ENCODE data around the gene BTF3.

Gene BTF3

DNA sequence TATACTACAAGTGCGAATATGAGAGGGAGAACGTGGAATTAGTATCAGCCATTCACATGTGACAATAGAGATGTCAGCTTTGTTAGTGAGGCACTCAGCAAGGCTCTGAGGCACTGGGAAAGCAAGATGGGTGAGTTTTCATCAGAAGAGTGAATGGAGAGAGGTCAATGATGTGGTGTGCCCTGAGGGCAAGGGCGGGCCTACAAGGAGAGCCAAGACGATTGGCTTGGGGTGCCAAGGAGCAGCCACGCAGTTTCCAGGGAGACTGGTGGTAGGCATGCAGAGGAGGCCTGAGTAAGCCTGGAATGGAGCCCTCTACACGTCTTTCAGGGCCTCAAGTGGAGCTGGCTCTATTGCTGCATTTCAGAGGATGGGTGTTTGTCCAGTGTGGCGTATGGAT is 24.7 kb downstream of the BTF3 start:
- DNase-seq (ENCODE audit: low read depth in 2 of 2): no peak

DNA sequence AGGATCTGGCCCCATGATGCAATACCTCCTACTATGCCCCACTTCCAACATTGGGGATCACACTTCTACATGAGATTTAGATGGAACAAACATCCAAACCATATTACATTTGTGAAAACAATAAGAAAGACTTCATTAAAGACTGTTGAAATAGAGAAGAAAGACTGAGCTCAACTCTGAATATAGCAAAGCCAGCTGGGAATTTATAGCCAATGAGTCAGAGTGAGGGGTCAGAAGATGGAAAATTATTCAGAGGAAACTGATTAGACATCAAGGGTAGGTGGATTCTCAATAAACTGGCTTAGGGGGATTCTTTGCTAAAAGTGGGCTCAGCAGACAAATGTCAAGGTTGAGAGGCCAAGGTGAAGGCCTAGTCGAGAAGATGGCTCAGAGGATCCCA is 25.6 kb downstream of the BTF3 start:
- DNase-seq (ENCODE audit: low read depth in 2 of 2): no peak

DNA sequence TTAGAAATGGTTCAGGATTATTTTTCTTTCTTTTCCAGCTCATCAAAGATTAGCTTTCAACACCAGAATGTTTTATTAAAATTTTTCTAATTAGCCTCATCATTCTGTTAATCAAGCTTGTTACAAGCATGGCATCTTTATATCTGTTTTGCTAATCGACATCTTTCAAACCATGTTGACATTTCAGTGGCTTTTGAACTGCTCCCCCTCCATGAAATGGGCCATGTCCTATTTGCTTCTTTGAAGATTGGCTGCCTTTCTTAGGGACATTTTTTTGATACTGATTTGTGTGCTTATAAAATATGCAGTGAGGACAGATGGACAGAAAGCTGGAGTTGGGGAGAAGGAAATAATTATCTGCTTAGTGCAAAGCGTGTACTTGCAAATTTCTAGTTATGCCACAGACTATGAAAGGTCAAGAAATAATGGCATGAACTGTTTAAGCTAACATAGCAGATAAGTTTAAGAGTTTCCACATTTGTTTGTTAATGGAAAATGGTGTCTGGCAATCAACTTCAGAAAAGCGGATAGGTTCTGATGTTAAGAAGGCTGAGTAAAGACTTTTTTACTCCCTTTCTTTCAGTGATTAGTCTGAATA is 27.5 kb downstream of the BTF3 start:
- no peak for DNase-seq (ENCODE audit: low read depth in 2 of 2)

DNA sequence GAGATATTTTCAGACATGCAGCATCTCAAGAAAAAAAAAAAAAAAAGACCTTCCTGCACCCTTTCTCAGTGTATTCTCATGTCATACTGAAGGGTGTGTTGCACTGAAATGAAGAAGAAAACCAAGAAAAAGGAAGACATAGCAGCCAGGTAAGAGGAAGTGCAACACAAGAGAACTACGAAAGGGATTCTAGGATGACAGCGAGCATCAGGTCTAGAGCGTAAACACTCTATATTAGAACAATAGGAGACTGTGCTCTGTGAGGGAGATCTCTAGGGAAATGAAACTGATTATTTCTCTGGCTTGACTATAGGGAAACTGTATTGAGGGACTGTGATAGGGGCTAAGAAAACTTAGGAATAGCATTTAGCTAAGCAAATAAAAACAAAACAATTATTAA is 30.0 kb downstream of the BTF3 start:
- no peak for DNase-seq (ENCODE audit: low read depth in 2 of 2)

DNA sequence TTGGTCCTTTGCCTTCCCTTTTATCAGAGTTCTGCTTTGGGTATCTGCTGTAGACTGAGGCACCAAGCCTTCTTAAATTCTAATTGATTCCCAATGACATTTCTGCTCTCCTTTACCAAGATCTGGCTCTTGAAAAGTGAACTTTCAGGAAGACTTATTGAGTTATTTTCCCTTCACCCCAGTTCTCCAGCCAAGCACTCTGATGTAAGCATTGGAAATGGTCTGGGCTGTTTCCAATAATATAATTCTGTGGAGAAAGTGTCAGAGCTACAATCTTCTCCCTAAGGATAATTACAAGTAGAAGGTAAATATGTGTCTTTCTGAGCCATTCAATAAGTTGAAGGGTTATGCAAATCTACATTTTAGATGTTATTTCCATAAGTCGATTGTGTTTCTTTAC is 30.8 kb downstream of the BTF3 start:
- DNase-seq (ENCODE audit: low read depth in 2 of 2): no peak

DNA sequence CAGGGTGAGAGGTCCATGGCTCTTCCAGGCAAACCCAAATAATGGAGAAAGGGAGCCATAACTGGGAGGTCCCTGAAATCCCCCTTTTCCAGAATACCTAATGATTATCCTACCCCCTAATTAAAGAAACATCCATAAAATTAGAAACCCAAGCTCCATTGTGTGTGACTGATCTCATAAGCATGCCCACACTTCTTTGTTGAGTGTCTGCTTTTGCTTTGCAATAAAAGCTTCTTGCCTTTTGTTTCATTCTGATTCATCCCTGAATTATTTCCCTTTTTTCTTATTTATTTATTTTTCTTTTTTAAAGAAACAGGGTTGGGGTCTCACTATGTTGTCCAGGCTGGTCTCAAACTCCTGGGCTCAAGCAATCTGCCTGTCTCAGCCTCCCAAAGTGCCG is 33.1 kb downstream of the BTF3 start:
- DNase-seq (ENCODE audit: low read depth in 2 of 2): no peak

DNA sequence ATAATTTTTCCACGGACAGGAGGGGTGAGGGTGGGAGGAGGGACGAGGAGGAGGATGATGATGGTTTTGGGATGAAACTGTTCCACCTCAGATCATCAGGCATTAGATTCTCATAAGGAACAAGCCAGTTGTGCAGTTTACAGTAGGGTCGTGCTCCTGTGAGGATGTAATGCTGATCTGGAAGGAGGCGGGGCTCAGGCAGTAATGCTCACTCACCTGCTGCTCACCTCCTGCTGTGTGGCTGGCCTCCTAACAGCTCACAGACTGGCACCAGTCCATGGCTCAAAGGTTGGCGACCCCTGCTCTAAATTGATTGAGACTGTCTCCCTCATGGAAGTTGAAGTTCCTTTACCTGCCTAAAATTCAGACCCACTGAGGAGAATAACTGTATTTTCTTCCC is 34.0 kb downstream of the BTF3 start:
- DNase-seq (ENCODE audit: low read depth in 2 of 2): no peak

DNA sequence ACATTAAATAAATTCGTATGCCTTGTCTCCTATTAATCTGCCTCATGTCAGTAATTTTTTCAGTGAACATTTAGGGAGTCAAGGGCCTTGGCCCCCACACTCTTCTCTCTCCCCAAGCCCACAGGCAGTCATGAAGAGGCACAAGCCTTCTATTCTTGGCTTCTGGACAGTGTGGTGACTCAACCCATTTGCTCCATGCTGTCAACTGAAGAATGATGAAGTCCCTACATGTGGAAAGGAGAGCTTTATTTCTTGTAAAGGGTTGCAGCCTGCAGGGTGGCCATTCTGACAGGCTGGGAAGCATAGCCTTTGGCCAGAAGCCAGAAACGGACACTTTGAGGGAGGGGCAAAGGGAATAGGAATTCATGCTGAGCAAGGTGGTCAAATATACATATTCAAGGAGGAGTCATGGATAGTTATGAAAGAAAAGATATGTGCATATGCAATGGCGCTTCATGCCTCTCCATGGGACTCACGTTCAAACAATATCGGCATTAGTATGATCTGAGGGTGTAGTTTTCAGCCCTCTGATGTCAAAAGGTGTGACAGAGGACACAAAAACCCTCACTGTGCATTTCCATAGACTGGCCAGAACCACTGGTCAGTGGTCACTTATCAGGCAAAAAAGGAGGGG is 35.9 kb downstream of the BTF3 start:
- DNase-seq (ENCODE audit: low read depth in 2 of 2): no peak

DNA sequence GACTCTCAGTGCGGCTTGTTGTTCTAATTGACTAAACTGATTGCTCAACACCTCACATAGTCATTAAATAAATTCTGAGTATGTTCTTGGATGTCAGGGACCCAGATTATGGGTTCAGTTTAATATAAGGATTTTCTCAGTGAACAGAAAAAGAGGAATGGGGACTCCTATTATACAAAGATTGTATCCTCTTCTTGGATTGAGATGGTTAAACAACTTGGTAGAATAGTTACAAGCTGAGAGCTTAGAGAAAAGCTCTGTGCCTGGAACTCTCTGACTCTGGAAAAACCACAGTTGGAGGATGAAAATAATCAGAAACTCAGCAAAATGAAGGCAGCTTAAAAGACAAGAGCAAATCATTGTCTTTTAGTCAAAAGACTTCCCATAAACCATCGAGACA is 36.7 kb downstream of the BTF3 start:
- DNase-seq (ENCODE audit: low read depth in 2 of 2): no peak

DNA sequence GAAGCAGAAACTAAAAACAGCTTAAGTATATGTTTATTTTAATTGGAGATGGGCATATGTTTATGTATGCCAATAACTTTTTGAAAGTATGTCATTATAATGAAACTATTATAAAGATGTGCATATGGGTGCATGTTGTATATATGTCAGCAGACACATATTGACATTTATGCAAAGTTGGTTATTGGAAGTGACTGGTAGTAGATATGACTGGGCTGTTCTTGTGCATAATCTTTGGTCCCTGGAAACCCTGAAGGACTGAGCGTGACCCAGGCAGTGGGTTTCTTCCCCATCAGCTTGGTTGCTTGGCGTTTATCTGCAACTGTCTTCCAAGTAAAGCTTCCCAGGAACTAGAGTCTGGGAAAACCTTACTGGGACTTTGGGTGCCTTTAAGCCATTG is 41.5 kb downstream of the BTF3 start:
- no peak for DNase-seq (ENCODE audit: low read depth in 2 of 2)

DNA sequence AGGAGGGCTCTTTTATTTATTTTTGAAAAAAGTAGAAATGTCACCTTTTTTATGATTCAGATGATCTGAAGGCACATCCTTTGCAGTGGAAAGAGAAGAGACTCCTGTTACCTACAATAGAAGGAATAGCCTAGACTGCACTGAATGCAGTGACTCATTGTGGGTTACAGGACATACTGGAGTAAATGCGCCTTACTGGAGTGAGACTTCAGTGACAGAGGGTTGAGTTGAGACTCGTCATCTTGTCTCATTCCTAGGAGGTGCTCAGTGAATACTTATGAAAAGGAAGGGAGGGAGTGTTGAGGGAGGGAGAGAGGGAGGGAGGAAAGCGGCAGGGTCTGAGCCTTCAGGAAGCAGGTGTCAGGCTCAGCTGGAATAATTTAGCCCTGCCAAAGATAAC is 42.0 kb downstream of the BTF3 start:
- DNase-seq (ENCODE audit: low read depth in 2 of 2): no peak

DNA sequence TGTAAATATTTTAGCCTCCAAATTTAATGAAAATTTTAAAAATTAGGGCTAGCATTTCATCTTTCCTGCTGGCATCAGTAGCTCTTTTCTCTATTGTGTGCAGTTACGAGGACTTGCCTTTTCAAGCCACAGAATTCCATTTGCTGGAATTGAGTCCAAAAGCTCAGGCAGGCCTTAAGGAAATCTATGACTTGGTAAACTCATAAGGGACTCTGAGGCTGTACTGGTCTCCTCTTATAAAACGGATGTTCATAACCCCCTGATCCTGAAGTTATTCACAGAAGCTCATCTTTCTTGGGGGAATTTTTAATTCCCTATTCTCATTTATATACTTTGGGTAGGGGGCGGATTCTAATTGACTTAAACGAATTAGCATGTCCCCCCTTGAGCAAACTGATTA is 43.8 kb downstream of the BTF3 start:
- no peak for DNase-seq (ENCODE audit: low read depth in 2 of 2)

DNA sequence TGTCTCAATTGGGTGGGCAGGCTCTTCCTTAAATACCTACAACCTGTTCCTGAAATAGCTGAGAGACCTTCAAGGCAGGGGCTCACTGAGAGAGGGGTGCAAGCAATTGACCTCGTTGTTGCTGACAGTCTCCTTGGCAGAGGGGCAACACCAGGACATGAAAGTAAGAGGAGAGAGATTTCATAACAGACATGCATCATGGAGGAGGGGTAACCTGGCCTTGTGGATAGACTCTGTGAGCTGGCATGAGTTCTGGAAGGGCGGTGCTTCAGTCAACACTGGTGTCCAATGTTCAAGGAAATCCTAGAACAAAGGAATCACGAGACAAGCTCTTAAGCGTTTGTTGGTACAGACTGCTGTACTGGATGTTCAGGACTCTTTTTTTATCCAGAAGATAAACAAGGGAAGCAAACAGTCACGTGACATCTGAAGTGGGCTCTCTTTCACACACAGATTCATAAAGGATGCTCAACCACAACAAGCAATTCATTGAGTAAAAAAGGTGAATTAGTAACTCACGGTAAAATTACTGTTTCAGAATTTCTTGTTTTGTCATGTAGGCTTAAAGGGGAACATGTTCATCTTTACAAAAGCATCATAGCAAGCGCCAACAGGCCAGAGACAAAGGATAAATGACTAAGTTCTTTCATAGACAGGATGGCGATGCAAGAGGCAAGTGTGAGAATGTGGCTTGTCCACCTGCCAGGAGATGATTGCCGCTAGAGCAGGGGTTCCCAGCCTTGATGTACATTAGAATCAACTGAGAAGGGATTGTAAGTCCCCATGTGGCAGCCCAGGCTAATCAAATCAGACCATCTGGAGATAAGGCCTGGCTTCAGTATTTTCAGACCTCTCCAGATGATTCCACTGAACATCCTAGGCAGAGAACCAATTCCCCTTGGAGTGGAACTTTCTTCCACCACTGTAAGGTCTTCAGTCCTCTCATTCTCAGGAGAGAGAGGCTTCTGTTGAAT is 46.5 kb downstream of the BTF3 start:
- DNase-seq (ENCODE audit: low read depth in 2 of 2): no peak

DNA sequence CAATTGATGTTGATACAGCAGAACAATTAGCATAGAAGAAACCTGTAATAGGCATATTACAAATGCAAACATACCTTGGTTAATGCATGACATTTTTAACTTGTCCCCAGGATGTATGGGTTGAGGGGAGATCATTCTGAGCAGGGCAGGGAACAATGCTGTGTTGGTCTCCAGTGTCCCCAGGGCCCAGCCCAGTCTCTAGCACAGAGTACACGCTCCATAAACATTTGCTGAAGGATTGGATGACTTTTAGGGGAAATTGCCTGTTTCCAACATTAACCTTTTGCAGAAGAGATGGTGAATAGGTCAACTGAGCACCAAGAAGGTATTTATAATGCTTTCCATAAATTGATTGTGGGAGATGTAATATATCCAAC is 47.1 kb downstream of the BTF3 start:
- no peak for DNase-seq (ENCODE audit: low read depth in 2 of 2)

DNA sequence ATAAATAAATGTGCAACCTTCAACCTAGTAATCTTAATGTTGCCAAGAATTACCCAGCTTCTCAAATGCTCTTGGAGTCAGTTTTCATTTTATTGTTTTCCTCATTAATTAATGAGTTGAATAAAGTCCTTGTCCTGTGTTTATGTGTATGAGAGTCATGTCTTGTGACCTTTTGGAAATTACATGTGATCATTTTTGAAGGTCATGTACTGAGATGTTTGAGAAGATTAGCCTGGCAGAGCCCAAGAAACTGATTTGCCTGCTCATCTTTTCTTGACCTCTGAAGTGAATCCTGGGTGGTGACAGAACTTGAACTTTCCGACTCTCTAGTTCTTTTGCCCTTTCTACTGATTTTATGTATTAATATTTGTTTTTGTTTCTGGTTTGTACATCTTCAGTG is 51.8 kb downstream of the BTF3 start:
- no peak for DNase-seq (ENCODE audit: low read depth in 2 of 2)

DNA sequence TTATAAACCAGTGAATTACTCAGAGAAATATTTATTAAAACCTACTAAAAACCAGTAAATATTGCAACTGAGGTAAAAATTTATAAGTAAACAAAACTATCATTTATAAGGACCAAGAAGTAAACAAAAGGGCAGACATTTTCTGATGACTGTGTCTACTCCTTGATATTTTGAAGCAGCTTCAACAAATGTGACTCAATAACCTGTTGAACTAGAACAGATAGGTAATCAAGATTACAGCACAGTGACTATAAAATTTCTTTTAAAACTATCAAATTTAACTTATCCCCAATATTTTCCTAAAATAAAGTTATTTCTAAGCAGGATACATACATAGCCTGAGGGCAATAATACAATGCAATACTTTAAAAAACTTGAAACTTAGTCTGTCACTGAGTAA is 54.4 kb downstream of the BTF3 start:
- DNase-seq (ENCODE audit: low read depth in 2 of 2): no peak
